ENCODE results near the gene MEGF11.

Gene MEGF11

GRCh38 chr15:66070220-66070934 lies 183.2 kb downstream of the MEGF11 start:
- TF ChIP-seq CTCF (IDR thresholded peaks at IDR 0.05; ENCODE audit: extremely low read depth, missing control alignments) = no peak
- no peak for DNase-seq (ENCODE audit: low spot score)

- DNase-seq (ENCODE audit: low spot score) = no peak
- no peak for TF ChIP-seq CTCF (IDR thresholded peaks at IDR 0.05; ENCODE audit: extremely low read depth, missing control alignments)
These were observed 183.8 kb downstream of the MEGF11 start for GRCh38 chr15:66069751-66070150.

GRCh38 chr15:66068801-66069200 lies 184.7 kb downstream of the MEGF11 start:
- no peak for TF ChIP-seq CTCF (IDR thresholded peaks at IDR 0.05; ENCODE audit: extremely low read depth, missing control alignments)
- no peak for DNase-seq (ENCODE audit: low spot score)

- TF ChIP-seq CTCF (IDR thresholded peaks at IDR 0.05; ENCODE audit: extremely low read depth, missing control alignments) = no peak
- no peak for DNase-seq (ENCODE audit: low spot score)
These were observed 185.9 kb downstream of the MEGF11 start for GRCh38 chr15:66067687-66068086.

GRCh38 chr15:66066481-66066880 lies 187.1 kb downstream of the MEGF11 start:
- DNase-seq (ENCODE audit: low spot score) = no peak

GRCh38 chr15:66066005-66066404 lies 187.5 kb downstream of the MEGF11 start:
- no peak for DNase-seq (ENCODE audit: low spot score)
- no peak for TF ChIP-seq CTCF (IDR thresholded peaks at IDR 0.05; ENCODE audit: extremely low read depth, missing control alignments)

More at GRCh38 chr15:66066481-66066880, 187.1 kb downstream of the MEGF11 start:
- TF ChIP-seq CTCF (IDR thresholded peaks at IDR 0.05; ENCODE audit: extremely low read depth, missing control alignments) = no peak

- TF ChIP-seq CTCF (IDR thresholded peaks at IDR 0.05; ENCODE audit: extremely low read depth, missing control alignments) = no peak
These were observed 188.2 kb downstream of the MEGF11 start for GRCh38 chr15:66065325-66065724.

More at GRCh38 chr15:66065325-66065724, 188.2 kb downstream of the MEGF11 start:
- no peak for DNase-seq (ENCODE audit: low spot score)

All from GM20000 (cell line).